Left renal pelvis (tissue), 4 donors: Measurements from ENCODE around the gene MTCL1. TPM values are rescaled to one million over a fixed set of nuclear protein-coding genes. Genes with fewer than 3 reads are reported as not detected.

Experiments used
- DNase-seq, 4 donors: peaks; one replicate each; pipeline ENCODE4 v3.0.0-alpha.2; 2013; ENCODE audit warnings: low read depth in 4 of 4, low spot score in 3 of 4
- polyA plus RNA-seq, 4 donors: library from polyadenylated mRNA; unstranded; fragments of 120-200 nt; gene quantifications; one replicate each; pipeline ENCODE4 v1.2.1, GENCODE V29; 2013; ENCODE audit not compliant: insufficient read length in 4 of 4

Gene MTCL1
- polyA plus RNA-seq, 4 donors: 16.1 to 35.9 (median 26.9) TPM

GRCh38 chr18:8709248-8710059 lies 4.1 kb downstream of the MTCL1 start:
- DNase-seq: no peak

GRCh38 chr18:8711736-8712135 lies 6.4 kb downstream of the MTCL1 start:
- no peak for DNase-seq

- DNase-seq: no peak
Measured at GRCh38 chr18:8713691-8714090, 8.3 kb downstream of the MTCL1 start.

GRCh38 chr18:8715599-8715998 lies 10.2 kb downstream of the MTCL1 start:
- no peak for DNase-seq

GRCh38 chr18:8717011-8717770 lies 11.8 kb downstream of the MTCL1 start:
- DNase-seq: no peak

- no peak for DNase-seq
Measured at GRCh38 chr18:8718401-8718913, 13.1 kb downstream of the MTCL1 start.

GRCh38 chr18:8719192-8719591 lies 13.8 kb downstream of the MTCL1 start:
- no peak for DNase-seq

- DNase-seq: no peak
Measured at GRCh38 chr18:8720141-8720540, 14.8 kb downstream of the MTCL1 start.

- DNase-seq: no peak
Measured at GRCh38 chr18:8721094-8721669, 15.8 kb downstream of the MTCL1 start.

- DNase-seq: no peak
Measured at GRCh38 chr18:8721716-8722115, 16.4 kb downstream of the MTCL1 start.

GRCh38 chr18:8722946-8723820 lies 17.8 kb downstream of the MTCL1 start:
- DNase-seq: no peak

GRCh38 chr18:8724452-8724851 lies 19.1 kb downstream of the MTCL1 start:
- DNase-seq: no peak

- DNase-seq: no peak
Measured at GRCh38 chr18:8726281-8726680, 20.9 kb downstream of the MTCL1 start.

GRCh38 chr18:8726963-8727705 lies 21.8 kb downstream of the MTCL1 start:
- no peak for DNase-seq

GRCh38 chr18:8730080-8730827 lies 24.9 kb downstream of the MTCL1 start:
- no peak for DNase-seq

GRCh38 chr18:8732442-8733360 lies 27.3 kb downstream of the MTCL1 start:
- no peak for DNase-seq

- no peak for DNase-seq
Measured at GRCh38 chr18:8734496-8734895, 29.1 kb downstream of the MTCL1 start.

GRCh38 chr18:8735274-8735673 lies 29.9 kb downstream of the MTCL1 start:
- DNase-seq: no peak
